GM12875 (cell line): ENCODE measurements around the gene ARL6IP1.

Source experiments
- H3K4me3 ChIP-seq: one replicate; pipeline ENCODE4 v1.5.1; 2011; ENCODE audit warnings: low read depth, low read length, control low read depth
- TF ChIP-seq, protein P1 (sequence below): IDR thresholded peaks from 2 replicates; pipeline ENCODE4 v1.5.1; 2011; ENCODE audit warnings: low read depth, mild to moderate bottlenecking, control low read depth, inconsistent platforms, low read length, moderate library complexity, borderline replicate concordance; ENCODE audit not compliant: insufficient read depth

The ARL6IP1 gene

DNA sequence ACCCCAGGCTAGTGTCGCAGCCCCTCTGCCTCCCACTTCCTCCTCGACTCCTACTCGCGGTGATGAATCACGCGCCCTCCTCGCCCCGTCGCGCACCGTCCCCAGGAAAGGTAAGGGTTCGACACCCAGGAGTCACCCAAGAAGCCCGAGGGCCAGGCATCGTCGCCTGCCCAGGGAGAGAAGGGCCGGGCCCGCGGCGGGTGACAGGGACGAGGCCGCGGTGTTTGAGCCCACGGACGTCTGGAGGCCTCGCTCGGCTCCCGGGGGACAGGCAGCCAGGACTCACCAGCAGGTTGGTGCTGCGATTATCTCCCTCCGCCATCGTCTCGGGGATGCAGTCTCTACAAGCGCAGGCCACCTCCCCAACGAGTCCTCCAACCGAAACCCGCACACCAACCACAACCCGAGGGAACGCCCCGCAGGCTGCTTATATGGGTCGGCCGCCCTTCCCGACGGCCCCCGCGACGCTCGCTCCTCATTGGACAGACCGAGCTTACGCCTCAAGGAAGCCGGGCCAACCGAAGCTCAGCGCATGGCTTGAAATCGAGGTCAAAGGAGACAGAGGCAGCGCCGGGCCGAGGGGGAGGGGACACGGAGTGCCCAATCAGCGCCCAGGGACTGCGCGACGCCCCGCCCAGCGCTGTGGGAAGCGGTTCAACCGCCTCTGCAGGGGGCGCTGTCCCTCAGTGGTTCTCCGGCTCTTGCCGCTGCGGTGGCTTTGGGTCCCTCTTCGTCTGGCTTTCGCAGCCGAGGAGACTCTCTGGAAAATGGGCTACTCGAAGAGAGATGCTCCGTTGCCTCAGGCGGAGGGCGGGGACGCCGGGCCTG, at the start of gene ARL6IP1:
TSS of gene ARL6IP1 (minus strand) at position 405 of the 828 bp plus-strand sequence. CDS start at position 322, 83 bp downstream.
- H3K4me3 ChIP-seq: peak within 1 kb of the TSS; percentile 67

DNA sequence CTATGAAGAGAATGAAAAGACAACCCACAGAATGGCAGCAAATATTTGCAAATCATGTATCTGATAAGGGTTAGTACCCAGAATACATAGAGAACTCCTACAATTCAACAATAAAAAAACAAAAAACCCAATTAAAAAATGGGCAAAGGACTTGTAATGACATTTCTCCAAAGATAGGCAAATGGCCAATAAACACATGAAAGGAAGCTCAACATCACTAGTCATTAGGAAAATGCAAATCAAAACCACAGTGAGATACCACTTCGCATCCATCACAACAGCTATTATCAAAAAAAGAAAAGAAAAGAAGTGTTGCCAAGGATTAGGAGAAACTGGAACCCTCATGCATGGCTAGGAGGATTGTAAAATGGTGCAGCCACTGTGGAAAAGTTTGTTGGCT, 45.1 kb upstream of the ARL6IP1 start:
- TF ChIP-seq, protein P1, sequence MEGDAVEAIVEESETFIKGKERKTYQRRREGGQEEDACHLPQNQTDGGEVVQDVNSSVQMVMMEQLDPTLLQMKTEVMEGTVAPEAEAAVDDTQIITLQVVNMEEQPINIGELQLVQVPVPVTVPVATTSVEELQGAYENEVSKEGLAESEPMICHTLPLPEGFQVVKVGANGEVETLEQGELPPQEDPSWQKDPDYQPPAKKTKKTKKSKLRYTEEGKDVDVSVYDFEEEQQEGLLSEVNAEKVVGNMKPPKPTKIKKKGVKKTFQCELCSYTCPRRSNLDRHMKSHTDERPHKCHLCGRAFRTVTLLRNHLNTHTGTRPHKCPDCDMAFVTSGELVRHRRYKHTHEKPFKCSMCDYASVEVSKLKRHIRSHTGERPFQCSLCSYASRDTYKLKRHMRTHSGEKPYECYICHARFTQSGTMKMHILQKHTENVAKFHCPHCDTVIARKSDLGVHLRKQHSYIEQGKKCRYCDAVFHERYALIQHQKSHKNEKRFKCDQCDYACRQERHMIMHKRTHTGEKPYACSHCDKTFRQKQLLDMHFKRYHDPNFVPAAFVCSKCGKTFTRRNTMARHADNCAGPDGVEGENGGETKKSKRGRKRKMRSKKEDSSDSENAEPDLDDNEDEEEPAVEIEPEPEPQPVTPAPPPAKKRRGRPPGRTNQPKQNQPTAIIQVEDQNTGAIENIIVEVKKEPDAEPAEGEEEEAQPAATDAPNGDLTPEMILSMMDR: no peak
- H3K4me3 ChIP-seq: no peak overlapping the region

More for the DNA sequence above, at the start of gene ARL6IP1:
- TF ChIP-seq, protein P1: peak; percentile 87

DNA sequence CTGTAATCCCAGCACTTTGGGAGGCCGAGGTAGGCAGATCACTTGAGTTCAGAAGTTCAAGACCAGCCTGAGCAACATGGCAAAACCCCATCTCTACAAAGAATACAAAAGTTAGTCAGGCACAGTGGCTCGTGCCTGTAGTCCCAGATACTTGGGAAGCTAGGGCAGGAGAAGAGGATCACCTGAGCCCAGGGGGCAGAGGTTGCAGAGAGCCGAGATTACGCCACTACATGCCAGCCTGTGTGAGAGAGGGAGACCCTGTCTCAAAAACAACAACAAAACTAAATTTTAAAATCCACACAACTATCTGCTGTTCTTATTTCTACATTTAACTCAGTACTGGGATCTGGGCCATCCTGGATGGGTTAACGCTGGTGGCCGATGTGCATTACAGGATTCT, 41.2 kb upstream of the ARL6IP1 start:
- TF ChIP-seq, protein P1: no peak
- no peak overlapping the region for H3K4me3 ChIP-seq

DNA sequence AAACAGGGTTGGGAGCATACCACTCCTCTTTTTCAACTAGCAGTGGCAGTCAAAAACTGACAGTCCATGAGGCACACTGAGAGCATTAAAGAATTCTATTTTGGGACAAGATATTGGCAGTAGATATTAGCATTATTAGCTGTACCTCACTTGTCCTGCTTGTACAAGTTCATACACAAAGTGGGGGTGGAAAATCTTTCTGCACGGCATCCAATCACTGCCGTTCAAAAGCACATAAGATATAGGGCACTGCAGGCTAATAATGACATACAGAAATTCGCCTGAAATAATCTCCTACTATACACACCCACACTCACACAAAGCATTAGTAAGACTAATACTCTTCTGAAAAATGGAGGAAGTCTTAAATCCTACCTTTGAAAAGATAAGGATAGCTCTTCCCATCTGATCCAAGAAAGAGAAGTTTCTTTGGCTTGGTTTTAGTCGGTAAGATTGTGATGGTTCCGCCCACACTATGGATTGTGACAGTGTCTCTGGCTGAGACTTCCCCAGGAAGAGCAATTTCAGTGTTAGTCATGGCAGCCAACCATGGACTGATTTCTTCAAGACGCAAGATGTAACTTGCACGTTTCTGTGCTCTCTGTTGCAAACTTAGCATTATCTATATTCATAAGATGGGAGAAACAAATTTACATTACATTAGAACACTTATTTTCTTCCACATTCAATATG, 40.6 kb upstream of the ARL6IP1 start:
- TF ChIP-seq, protein P1: no peak
- H3K4me3 ChIP-seq: no peak overlapping the region

DNA sequence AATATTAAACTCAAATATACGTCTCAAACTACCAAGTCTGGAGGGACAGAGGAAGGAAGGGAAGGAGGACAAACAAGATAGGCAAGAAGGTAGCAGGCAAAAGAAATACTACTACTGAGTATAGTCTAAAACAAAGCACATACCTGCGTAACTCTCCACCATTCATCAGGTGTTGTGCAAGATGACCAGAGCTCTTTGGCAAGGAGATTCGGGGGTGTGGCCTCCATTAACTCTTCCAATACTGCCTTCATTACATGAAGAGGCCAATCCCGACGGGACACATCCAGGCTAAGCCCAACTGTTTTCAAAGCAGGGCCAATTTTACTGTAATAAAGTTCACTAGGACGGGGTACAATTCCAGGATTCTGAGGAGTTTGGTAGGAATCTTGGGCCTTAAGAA, 38.2 kb upstream of the ARL6IP1 start:
- TF ChIP-seq, protein P1: no peak
- H3K4me3 ChIP-seq: no peak overlapping the region

DNA sequence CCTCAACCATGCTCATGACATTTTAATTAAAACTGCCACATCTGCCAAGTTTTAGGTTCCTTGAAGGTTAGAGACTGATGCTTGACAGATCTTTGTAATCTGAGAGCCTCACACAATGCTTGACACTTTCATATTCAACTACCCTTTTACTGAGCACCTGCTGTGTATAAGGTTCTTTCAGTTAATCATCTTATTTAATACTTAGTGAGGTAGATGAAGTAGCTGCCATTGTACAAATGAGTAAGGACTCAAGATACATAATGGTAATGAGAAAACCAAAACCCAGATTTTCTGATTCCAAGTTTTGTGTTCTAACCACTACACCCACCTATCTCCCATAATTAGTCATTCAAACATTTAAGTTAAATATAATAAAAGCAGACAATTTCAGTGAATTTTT, 35.4 kb upstream of the ARL6IP1 start:
- no peak overlapping the region for H3K4me3 ChIP-seq
- TF ChIP-seq, protein P1: no peak

DNA sequence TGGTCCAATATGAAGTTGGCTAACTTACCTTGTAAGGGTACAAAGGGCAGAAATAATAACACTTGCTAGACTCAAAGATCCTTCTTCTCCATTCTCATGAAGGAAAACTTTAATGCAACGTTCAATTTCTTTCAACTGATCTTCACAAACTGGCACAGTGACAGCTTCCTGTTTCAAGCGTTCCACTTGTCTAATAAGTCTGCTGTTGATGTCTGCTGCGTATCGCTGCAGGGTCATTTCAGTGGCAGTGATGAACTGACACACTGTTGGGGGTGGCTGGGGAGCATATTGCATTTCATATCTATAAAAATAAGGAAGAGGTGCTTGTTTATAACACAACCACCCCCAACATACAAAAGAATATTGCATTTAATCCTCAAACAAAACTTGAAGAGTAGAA, 33.5 kb upstream of the ARL6IP1 start:
- TF ChIP-seq, protein P1: no peak
- no peak overlapping the region for H3K4me3 ChIP-seq
